Measurements from ENCODE around the gene NR6A1.

GRCh38 chr9:124716808-124717207, 54.3 kb downstream of the NR6A1 start:
- TF ChIP-seq POLR2A (IDR thresholded peaks at IDR 0.05; ENCODE audit: low read depth, low read length) (no peak), TAF1 (IDR thresholded peaks at IDR 0.05; ENCODE audit: borderline replicate concordance, low read depth, low read length) (no peak)

Measured in GM12892 (cell line).